Measurements from ENCODE around the gene RFT1.

Gene RFT1

DNA sequence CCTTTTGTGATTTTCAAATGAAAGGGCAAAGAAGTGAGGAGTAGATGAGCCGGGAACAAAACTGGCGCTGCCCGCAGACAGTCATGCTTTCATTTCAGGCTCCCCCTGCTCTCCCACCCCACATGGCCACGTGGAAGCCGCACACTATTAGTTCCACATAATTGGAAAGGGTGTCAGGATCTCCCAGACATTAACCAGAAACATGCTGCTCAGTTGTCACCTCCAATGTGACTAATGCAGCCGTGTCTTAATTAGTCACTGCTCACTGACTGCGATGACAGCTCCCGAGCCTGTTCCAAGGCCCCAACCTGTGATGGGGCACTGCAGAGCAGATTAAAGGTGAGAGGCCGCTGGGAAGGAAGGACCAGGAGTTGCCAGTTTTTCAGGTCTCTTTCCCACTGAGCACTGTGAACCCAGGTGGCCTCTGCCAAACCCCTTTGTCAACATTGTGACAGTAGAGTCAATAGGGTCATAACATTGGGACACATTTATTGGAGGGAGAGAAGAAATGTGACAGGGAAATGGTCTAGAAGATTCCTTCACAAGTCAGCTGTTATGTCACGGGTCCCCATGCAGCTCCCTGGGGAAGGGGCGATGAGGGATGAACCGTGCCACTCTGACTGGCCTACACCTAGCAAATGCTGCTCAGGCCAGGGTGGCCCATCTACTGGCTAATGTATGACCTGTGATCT, 45.8 kb downstream of the RFT1 start:
- DNase-seq (ENCODE audit: low read depth, low spot score): no peak
- WGBS (ENCODE audit: insufficient coverage, insufficient read length): no CpG with 5 or more reads among the region's 12 CpGs
- no peak overlapping the region for H3K4me3 ChIP-seq (ENCODE audit: low read length)
- H3K27me3 ChIP-seq (ENCODE audit: control insufficient read depth, insufficient read depth, low read length): no peaks in the 10 kb centered on the region
- H3K9me3 ChIP-seq (ENCODE audit: control insufficient read depth, insufficient read depth, low read length): no peaks in the 10 kb centered on the region
- H3K27ac ChIP-seq (ENCODE audit: low read length): no peak overlapping the region
- H3K4me1 ChIP-seq (ENCODE audit: control insufficient read depth, insufficient read depth, low read length): no peaks in the 10 kb centered on the region
- no peaks in the 10 kb centered on the region for H3K36me3 ChIP-seq (ENCODE audit: control insufficient read depth, insufficient read depth, low read length)

DNA sequence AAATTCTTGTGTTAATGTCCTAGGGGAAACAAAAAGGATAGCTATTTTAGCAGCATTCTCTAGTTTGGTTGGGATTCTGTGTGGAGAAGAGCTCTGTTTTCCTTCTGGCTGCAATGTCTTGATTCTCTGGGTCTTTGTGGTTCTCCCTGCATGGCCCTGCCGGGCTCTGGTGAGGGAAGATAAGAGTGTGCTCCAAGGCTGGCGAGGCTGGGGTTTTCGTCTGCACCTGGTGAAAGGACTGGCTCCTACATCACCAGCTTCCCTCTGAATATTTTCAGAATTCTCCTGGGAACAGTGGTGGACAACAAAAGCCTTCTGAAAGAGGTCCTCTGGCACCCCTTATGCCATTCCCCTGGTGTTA, 46.3 kb downstream of the RFT1 start:
- Histone ChIP-seq H3K9me3 (ENCODE audit: control insufficient read depth, insufficient read depth, low read length) (no peaks in the 10 kb centered on the region), H3K27ac (ENCODE audit: low read length) (no peak overlapping the region)
- no CpG with 5 or more reads among the region's 3 CpGs for WGBS (ENCODE audit: insufficient coverage, insufficient read length)

DNA sequence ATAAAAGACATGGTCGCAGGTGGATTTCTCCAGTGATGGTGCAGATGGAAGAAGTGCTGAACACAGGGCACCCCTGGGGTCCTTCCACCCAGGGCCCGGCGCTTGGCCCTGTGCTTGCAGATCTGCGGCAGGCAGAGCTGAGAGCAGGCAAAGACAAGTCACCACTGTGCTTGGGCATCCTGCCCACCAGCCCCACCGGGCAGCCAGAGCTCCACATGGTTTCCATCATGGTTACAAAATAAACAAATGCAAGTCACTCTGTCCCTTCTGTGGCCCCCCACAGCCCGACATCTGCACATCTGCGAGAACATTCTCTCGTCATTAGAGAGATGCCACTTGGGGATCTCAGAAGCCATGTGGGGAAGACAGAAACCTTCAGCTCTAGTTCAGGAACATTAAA, 46.7 kb downstream of the RFT1 start:
- Histone ChIP-seq H3K9me3 (ENCODE audit: control insufficient read depth, insufficient read depth, low read length) (no peaks in the 10 kb centered on the region), H3K4me1 (ENCODE audit: control insufficient read depth, insufficient read depth, low read length) (no peaks in the 10 kb centered on the region), H3K36me3 (ENCODE audit: control insufficient read depth, insufficient read depth, low read length) (no peaks in the 10 kb centered on the region), H3K27me3 (ENCODE audit: control insufficient read depth, insufficient read depth, low read length) (no peaks in the 10 kb centered on the region), H3K4me3 (ENCODE audit: low read length) (no peak overlapping the region), H3K27ac (ENCODE audit: low read length) (no peak overlapping the region)
- DNase-seq (ENCODE audit: low read depth, low spot score): no peak
- WGBS (ENCODE audit: insufficient coverage, insufficient read length): no CpG with 5 or more reads among the region's 8 CpGs

More for the DNA sequence above, 46.3 kb downstream of the RFT1 start:
- H3K4me3 ChIP-seq (ENCODE audit: low read length): no peak overlapping the region
- no peaks in the 10 kb centered on the region for H3K4me1 ChIP-seq (ENCODE audit: control insufficient read depth, insufficient read depth, low read length)
- no peaks in the 10 kb centered on the region for H3K27me3 ChIP-seq (ENCODE audit: control insufficient read depth, insufficient read depth, low read length)
- no peak for DNase-seq (ENCODE audit: low read depth, low spot score)
- no peaks in the 10 kb centered on the region for H3K36me3 ChIP-seq (ENCODE audit: control insufficient read depth, insufficient read depth, low read length)

DNA sequence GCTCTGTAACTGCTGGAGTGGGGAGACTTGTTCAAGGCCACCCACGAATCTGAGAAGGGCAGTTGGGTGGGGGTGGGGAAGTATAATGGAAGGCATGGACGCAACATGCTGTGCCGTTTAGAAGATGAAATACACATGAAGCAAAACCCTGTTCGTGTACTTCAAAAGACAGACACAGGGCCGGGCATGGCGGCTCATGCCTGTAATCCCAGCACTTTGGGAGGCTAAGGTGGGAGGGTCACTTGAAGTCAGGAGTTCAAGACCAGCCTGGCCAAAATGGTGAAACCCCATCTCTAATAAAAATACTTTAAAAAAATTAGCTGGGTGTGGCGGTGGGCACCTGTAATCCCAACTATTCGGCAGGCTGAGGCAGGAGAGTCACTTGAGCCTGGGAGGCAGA, 47.5 kb downstream of the RFT1 start:
- no CpG with 5 or more reads among the region's 8 CpGs for whole genome bisulfite sequencing (ENCODE audit: insufficient coverage, insufficient read length)
- no peaks in the 10 kb centered on the region for H3K9me3 ChIP-seq (ENCODE audit: control insufficient read depth, insufficient read depth, low read length)

DNA sequence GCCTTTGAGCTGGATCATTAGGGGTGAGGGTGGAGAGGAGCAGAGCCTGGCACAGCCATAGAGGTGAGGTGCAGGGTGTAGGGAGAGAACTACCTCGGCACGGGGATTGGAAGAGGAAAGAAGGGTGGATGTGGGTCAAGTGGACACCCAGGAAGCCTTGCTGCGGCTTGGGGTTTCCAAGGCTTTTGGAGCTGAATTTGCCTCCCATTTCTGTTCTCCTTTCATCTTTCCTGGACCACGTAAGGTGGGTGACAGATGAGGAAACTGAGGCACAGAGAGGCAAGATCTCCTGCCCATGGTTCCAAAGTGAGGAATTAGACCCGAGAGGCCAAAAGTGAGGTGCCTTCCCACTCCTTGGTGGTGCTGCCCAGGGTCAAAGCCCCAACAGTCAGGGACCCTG, 48.9 kb downstream of the RFT1 start:
- no peaks in the 10 kb centered on the region for H3K4me1 ChIP-seq (ENCODE audit: control insufficient read depth, insufficient read depth, low read length)
- no peak overlapping the region for H3K27ac ChIP-seq (ENCODE audit: low read length)
- DNase-seq (ENCODE audit: low read depth, low spot score): no peak
- no CpG with 5 or more reads among the region's 5 CpGs for WGBS (ENCODE audit: insufficient coverage, insufficient read length)
- no peaks in the 10 kb centered on the region for H3K36me3 ChIP-seq (ENCODE audit: control insufficient read depth, insufficient read depth, low read length)
- H3K4me3 ChIP-seq (ENCODE audit: low read length): no peak overlapping the region
- no peaks in the 10 kb centered on the region for H3K27me3 ChIP-seq (ENCODE audit: control insufficient read depth, insufficient read depth, low read length)
- no peaks in the 10 kb centered on the region for H3K9me3 ChIP-seq (ENCODE audit: control insufficient read depth, insufficient read depth, low read length)

More for the DNA sequence above, 47.5 kb downstream of the RFT1 start:
- no peak overlapping the region for H3K4me3 ChIP-seq (ENCODE audit: low read length)
- no peak for DNase-seq (ENCODE audit: low read depth, low spot score)
- no peaks in the 10 kb centered on the region for H3K4me1 ChIP-seq (ENCODE audit: control insufficient read depth, insufficient read depth, low read length)
- H3K36me3 ChIP-seq (ENCODE audit: control insufficient read depth, insufficient read depth, low read length): no peaks in the 10 kb centered on the region
- H3K27me3 ChIP-seq (ENCODE audit: control insufficient read depth, insufficient read depth, low read length): no peaks in the 10 kb centered on the region
- H3K27ac ChIP-seq (ENCODE audit: low read length): no peak overlapping the region

DNA sequence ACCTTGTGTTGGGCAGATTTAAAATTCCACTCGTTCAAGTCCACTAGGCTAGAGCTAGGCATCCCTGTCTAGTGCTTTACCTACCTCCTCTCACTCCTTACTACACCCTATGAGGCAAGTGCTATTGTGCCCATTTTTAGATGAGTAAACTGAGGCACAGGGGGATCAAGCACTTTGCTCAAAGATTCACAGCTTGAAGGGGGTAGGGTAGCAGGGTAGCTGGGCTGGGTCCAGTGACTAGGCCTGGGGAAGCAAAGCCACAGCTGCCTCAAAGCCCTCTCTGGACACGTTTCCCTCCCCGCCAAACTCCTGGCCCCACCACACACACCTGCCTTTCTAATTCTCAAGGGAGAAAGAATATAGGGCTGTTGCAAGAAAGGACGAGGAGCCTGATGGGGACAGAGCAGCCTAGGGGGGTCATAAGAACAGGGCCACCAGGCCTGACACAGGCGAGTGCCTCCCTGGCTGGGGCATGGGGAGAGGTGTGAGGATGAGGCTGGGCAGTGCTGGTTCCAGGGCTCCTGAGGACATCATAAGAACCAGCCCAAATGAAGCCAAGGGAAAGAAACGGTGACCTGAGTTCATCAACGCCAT, 49.5 kb downstream of the RFT1 start:
- Histone ChIP-seq H3K4me3 (ENCODE audit: low read length) (no peak overlapping the region), H3K9me3 (ENCODE audit: control insufficient read depth, insufficient read depth, low read length) (no peaks in the 10 kb centered on the region), H3K27ac (ENCODE audit: low read length) (no peak overlapping the region), H3K36me3 (ENCODE audit: control insufficient read depth, insufficient read depth, low read length) (no peaks in the 10 kb centered on the region), H3K4me1 (ENCODE audit: control insufficient read depth, insufficient read depth, low read length) (no peaks in the 10 kb centered on the region), H3K27me3 (ENCODE audit: control insufficient read depth, insufficient read depth, low read length) (no peaks in the 10 kb centered on the region)
- WGBS (ENCODE audit: insufficient coverage, insufficient read length): no CpG with 5 or more reads among the region's 7 CpGs
- DNase-seq (ENCODE audit: low read depth, low spot score): no peak

DNA sequence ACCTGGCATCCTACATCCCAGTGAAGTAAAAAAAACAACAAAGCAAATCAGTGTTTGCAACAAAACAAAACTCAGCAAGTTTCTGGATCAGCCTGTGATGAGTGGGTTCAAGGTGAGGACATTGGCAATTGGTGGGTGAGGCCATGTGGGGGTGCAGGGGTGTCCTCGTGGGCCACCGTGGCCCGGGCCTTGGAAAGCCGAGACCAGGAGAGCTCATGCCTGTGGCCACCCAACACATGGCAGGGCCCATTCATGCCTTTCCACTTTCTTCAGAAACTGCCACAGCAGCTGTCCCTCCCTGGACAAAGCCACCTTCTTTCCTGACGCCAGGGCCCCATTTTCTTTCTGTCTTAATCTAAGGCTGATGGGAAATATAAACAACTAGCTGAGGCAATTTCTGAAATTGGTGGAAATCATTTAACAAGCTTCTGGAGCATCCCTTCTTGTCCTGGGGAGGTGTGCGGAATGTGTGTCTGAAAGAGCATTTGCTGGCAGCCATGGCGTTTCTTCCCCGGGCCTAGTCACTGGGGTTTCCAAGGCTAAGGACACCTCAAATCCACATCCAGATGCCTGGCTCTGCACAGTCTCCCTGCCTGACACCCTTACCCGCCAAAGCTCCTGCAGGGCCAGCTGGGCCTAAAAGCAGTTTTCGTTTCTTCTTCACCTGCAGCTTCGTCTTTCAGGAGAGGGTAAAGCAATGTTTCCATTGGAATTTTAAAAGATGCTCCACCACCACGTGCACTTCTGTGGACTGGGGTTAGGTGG, 50.3 kb downstream of the RFT1 start:
- Histone ChIP-seq H3K4me1 (ENCODE audit: control insufficient read depth, insufficient read depth, low read length) (no peaks in the 10 kb centered on the region), H3K36me3 (ENCODE audit: control insufficient read depth, insufficient read depth, low read length) (no peaks in the 10 kb centered on the region), H3K9me3 (ENCODE audit: control insufficient read depth, insufficient read depth, low read length) (no peaks in the 10 kb centered on the region), H3K4me3 (ENCODE audit: low read length) (no peak overlapping the region), H3K27ac (ENCODE audit: low read length) (no peak overlapping the region), H3K27me3 (ENCODE audit: control insufficient read depth, insufficient read depth, low read length) (no peaks in the 10 kb centered on the region)
- DNase-seq (ENCODE audit: low read depth, low spot score): no peak
- no CpG with 5 or more reads among the region's 12 CpGs for WGBS (ENCODE audit: insufficient coverage, insufficient read length)

DNA sequence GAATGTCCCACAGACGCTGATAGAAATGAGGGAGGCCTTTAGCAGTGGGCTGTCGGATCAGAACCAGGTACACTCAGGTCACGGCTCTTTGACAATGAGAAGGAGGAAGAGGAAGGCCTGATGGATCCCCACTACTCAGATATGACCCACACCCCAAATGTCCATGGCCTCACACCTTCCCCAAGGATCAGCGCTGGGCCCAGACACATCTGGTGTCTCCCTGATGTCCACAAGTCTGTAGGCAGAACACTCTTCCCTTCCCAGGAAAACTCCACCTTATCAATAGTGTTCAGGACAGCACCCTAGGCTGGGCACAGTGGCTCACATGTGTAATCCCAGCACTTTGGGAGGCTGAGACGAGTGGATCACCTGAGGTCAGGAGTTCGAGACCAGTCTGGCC, 51.1 kb downstream of the RFT1 start:
- no peak overlapping the region for H3K4me3 ChIP-seq (ENCODE audit: low read length)
- H3K36me3 ChIP-seq (ENCODE audit: control insufficient read depth, insufficient read depth, low read length): no peaks in the 10 kb centered on the region
- H3K27me3 ChIP-seq (ENCODE audit: control insufficient read depth, insufficient read depth, low read length): no peaks in the 10 kb centered on the region
- no peak overlapping the region for H3K27ac ChIP-seq (ENCODE audit: low read length)
- WGBS (ENCODE audit: insufficient coverage, insufficient read length): no CpG with 5 or more reads among the region's 6 CpGs
- no peaks in the 10 kb centered on the region for H3K9me3 ChIP-seq (ENCODE audit: control insufficient read depth, insufficient read depth, low read length)
- H3K4me1 ChIP-seq (ENCODE audit: control insufficient read depth, insufficient read depth, low read length): no peaks in the 10 kb centered on the region
- no peak for DNase-seq (ENCODE audit: low read depth, low spot score)

DNA sequence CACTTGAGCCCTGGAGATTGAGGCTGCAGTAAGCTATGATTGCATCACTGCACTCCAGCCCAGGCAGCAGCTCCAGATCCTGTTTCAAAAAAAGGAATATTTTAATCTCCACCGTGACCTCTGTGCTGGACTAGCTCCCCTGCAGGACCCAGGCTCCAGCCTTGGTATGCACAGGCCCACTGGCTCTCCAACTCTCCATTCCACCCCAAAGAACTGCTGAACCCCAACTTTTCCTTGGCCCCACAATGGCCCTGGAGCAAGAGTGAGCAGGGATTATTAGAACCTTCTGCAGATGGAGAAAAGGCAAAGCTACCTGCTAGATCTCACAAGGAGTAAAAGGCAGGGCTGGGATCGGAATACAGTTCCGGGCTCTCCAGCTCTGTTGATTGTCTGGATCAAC, 51.6 kb downstream of the RFT1 start:
- H3K9me3 ChIP-seq (ENCODE audit: control insufficient read depth, insufficient read depth, low read length): no peaks in the 10 kb centered on the region
- no peak for DNase-seq (ENCODE audit: low read depth, low spot score)
- no peak overlapping the region for H3K27ac ChIP-seq (ENCODE audit: low read length)
- H3K36me3 ChIP-seq (ENCODE audit: control insufficient read depth, insufficient read depth, low read length): no peaks in the 10 kb centered on the region
- H3K27me3 ChIP-seq (ENCODE audit: control insufficient read depth, insufficient read depth, low read length): no peaks in the 10 kb centered on the region
- WGBS (ENCODE audit: insufficient coverage, insufficient read length): no CpG with 5 or more reads among the region's 3 CpGs
- H3K4me3 ChIP-seq (ENCODE audit: low read length): no peak overlapping the region
- H3K4me1 ChIP-seq (ENCODE audit: control insufficient read depth, insufficient read depth, low read length): no peaks in the 10 kb centered on the region; the same call in 1 of the 2 replicates

DNA sequence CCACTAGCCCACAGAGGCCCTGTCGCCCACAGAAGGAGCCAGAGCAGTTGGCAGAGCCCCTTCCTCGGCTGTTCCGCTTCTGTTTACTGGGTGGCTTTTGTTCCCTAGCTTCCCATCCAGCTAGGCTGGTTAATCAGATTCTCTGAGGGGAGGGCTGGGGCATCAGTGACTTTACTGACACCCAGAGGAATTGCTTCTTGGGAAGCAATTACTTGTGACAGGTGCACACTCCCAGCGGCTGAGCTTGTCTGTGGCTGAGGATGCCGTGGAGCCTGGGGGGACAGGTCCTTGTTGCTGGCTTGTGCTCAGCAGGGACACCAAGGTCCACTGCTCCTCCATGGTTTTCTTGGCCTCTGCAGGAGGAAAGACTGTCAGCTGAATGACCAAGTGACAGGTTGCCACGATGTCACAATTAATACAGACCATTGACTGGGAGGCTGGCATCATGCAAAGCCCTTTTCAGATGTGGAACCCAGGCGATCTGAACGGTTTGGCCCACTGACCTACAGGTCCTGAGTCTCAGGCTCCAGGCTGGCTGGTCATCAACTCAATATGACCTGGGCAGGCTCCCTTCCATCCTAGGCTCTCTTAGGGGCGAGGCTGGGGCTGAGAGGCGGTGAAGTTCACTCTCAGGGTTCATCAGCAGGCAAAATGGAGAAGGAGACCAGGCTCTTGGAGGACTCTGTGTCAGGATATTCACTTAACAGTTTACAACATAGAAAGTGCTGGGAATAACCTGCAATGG, 52.6 kb downstream of the RFT1 start:
- peaks cover 7% of the 10 kb centered on the region; the same call in 1 of the 2 replicates for H3K4me1 ChIP-seq (ENCODE audit: control insufficient read depth, insufficient read depth, low read length)
- DNase-seq (ENCODE audit: low read depth, low spot score): no peak
- no peaks in the 10 kb centered on the region for H3K9me3 ChIP-seq (ENCODE audit: control insufficient read depth, insufficient read depth, low read length)
- no CpG with 5 or more reads among the region's 10 CpGs for WGBS (ENCODE audit: insufficient coverage, insufficient read length)
- H3K36me3 ChIP-seq (ENCODE audit: control insufficient read depth, insufficient read depth, low read length): no peaks in the 10 kb centered on the region
- no peak overlapping the region for H3K4me3 ChIP-seq (ENCODE audit: low read length)
- no peaks in the 10 kb centered on the region for H3K27me3 ChIP-seq (ENCODE audit: control insufficient read depth, insufficient read depth, low read length)
- H3K27ac ChIP-seq (ENCODE audit: low read length): no peak overlapping the region
